Fibroblast of mammary gland (primary cell): ENCODE data around the gene ZMPSTE24.

Source experiments
- DNase-seq: peaks from one replicate; pipeline ENCODE4 v3.0.0-alpha.2; 2010; ENCODE audit warnings: low read depth
- H3K4me3 ChIP-seq: 2 replicates; pipeline ENCODE4 v1.5.1; 2011; ENCODE audit warnings: low read depth, mild to moderate bottlenecking, low read length, moderate library complexity; ENCODE audit not compliant: control insufficient read depth
- CTCF ChIP-seq: conservative IDR thresholded peaks from 2 replicates; pipeline ENCODE4 v1.5.1; 2011; ENCODE audit warnings: low read depth, low read length, inconsistent platforms; ENCODE audit not compliant: control insufficient read depth, insufficient read depth

Gene ZMPSTE24

GRCh38 chr1:40300651-40301050 lies 42.6 kb downstream of the ZMPSTE24 start:
- TF ChIP-seq CTCF: no peak
- DNase-seq: no peak
- H3K4me3 ChIP-seq: no peak overlapping the region

GRCh38 chr1:40301066-40301465 lies 43.0 kb downstream of the ZMPSTE24 start:
- H3K4me3 ChIP-seq: no peak overlapping the region
- DNase-seq: no peak
- no peak for TF ChIP-seq CTCF

- DNase-seq: no peak
- no peak for TF ChIP-seq CTCF
- no peak overlapping the region for H3K4me3 ChIP-seq
These were observed 43.7 kb downstream of the ZMPSTE24 start for GRCh38 chr1:40301541-40302299.

- DNase-seq: no peak
- H3K4me3 ChIP-seq: no peak overlapping the region
- TF ChIP-seq CTCF: no peak
These were observed 44.4 kb downstream of the ZMPSTE24 start for GRCh38 chr1:40302475-40302874.

GRCh38 chr1:40303051-40303771 lies 45.2 kb downstream of the ZMPSTE24 start:
- no peak overlapping the region for H3K4me3 ChIP-seq
- DNase-seq: no peak
- TF ChIP-seq CTCF: no peak

- H3K4me3 ChIP-seq: no peak overlapping the region
- no peak for DNase-seq
- no peak for TF ChIP-seq CTCF
These were observed 45.8 kb downstream of the ZMPSTE24 start for GRCh38 chr1:40303790-40304189.
